HG03439 (cell line): Measurements from ENCODE around the gene SYNJ2.

ENCODE experiments used
- ATAC-seq: cut with Tn5 transposase; IDR thresholded peaks from one replicate; pipeline ENCODE4 v1.9.1; 2021; ENCODE audit warnings: mild to moderate bottlenecking, moderate library complexity; ENCODE audit not compliant: unreplicated experiment

The SYNJ2 gene

GRCh38 chr6:158010591-158011477, 29.2 kb downstream of the SYNJ2 start:
- ATAC-seq = no peak

GRCh38 chr6:158011478-158011920, 29.8 kb downstream of the SYNJ2 start:
- no peak for ATAC-seq

- ATAC-seq = no peak
Measured at GRCh38 chr6:158011980-158012566, 30.4 kb downstream of the SYNJ2 start.

- ATAC-seq = no peak
Measured at GRCh38 chr6:158013904-158014504, 32.3 kb downstream of the SYNJ2 start.

- ATAC-seq = no peak
Measured at GRCh38 chr6:158014505-158015187, 33.0 kb downstream of the SYNJ2 start.

GRCh38 chr6:158015188-158015506, 33.5 kb downstream of the SYNJ2 start:
- no peak for ATAC-seq

- ATAC-seq = no peak
Measured at GRCh38 chr6:158016571-158017383, 35.1 kb downstream of the SYNJ2 start.

GRCh38 chr6:158017621-158018040, 36.0 kb downstream of the SYNJ2 start:
- ATAC-seq = no peak

GRCh38 chr6:158018041-158018771, 36.5 kb downstream of the SYNJ2 start:
- ATAC-seq = no peak

GRCh38 chr6:158018851-158019361, 37.2 kb downstream of the SYNJ2 start:
- ATAC-seq = no peak

GRCh38 chr6:158019416-158019815, 37.8 kb downstream of the SYNJ2 start:
- no peak for ATAC-seq

- no peak for ATAC-seq
Measured at GRCh38 chr6:158020272-158020711, 38.6 kb downstream of the SYNJ2 start.

GRCh38 chr6:158020811-158021210, 39.1 kb downstream of the SYNJ2 start:
- ATAC-seq = no peak

GRCh38 chr6:158021376-158021775, 39.7 kb downstream of the SYNJ2 start:
- no peak for ATAC-seq

- no peak for ATAC-seq
Measured at GRCh38 chr6:158021814-158022748, 40.4 kb downstream of the SYNJ2 start.

GRCh38 chr6:158022749-158023596, 41.3 kb downstream of the SYNJ2 start:
- ATAC-seq = no peak

- no peak for ATAC-seq
Measured at GRCh38 chr6:158023597-158023939, 41.9 kb downstream of the SYNJ2 start.
